Measurements from ENCODE around the gene KCNJ2. TPM values are rescaled to one million over a fixed set of nuclear protein-coding genes. Genes with fewer than 3 reads are reported as not detected.

The KCNJ2 gene
- total RNA-seq, 1 experiment from 2014 or later, result 0.15 TPM

DNA sequence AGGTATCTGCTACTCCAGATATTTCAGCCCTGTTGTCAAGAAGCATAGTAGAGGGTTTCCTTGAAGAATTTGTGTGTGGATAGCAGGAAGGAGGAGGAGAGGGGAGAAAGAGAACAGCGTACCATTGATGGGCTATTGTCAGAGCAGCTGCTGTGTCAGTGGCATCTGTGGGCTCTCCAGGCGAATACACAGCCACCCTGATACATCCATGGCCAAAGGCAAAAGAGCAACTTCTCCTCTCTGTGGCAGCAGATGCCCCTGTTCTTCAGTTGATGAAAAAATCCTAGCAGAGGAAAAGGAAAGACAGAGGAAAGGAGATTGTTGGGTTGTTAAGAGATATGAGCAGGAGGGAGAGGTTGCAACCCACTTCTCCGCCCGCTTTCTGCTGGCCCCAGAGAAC, 12.2 kb upstream of the KCNJ2 start:
- Histone ChIP-seq H3K23me2 (ENCODE audit: insufficient read length, low read depth, low read length, poor library complexity, severe bottlenecking) (no peaks in the 10 kb centered on the region), H3K27me3 (ENCODE audit: insufficient read depth, low read length) (no peaks in the 10 kb centered on the region), H2BK15ac (ENCODE audit: low read depth, low read length) (no peak overlapping the region), H4K20me1 (ENCODE audit: control insufficient read depth, insufficient read depth, insufficient read length) (no peaks in the 10 kb centered on the region), H2AK5ac (ENCODE audit: insufficient read length, low read length) (no peak overlapping the region), H3K56ac (ENCODE audit: insufficient read length, low read depth, low read length) (no peak overlapping the region), H2BK5ac (ENCODE audit: insufficient read length, low read length) (no peak overlapping the region), H2AFZ (ENCODE audit: low read length) (no peak overlapping the region), H4K5ac (ENCODE audit: insufficient read length, low read depth, low read length) (no peak overlapping the region), H3K4me1 (ENCODE audit: insufficient read depth, low read length) (no peaks in the 10 kb centered on the region), H3K23ac (ENCODE audit: insufficient read length, low read depth, low read length) (no peak overlapping the region), H3K9ac (ENCODE audit: extremely low read depth, insufficient read length, low read length) (no peak overlapping the region), H2BK120ac (ENCODE audit: low read depth, low read length, poor library complexity, severe bottlenecking) (no peak overlapping the region), H4K91ac (ENCODE audit: insufficient read length, low read depth, low read length) (no peak overlapping the region), H3K4me2 (ENCODE audit: insufficient read depth, insufficient read length, low read length) (no peak overlapping the region), H3T11ph (ENCODE audit: low read length) (no peak overlapping the region), H2BK20ac (ENCODE audit: low read depth, low read length, poor library complexity, severe bottlenecking) (no peak overlapping the region), H3K79me1 (ENCODE audit: insufficient read depth, low read depth, low read length, poor library complexity, severe bottlenecking) (no peaks in the 10 kb centered on the region), H3K14ac (ENCODE audit: insufficient read depth, low read length) (no peak overlapping the region), H3K79me2 (ENCODE audit: insufficient read depth, low read length) (no peaks in the 10 kb centered on the region), H3K18ac (ENCODE audit: insufficient read length, low read depth, low read length) (no peak overlapping the region), H2BK12ac (ENCODE audit: insufficient read length, low read depth, low read length) (no peak overlapping the region), H3K4ac (ENCODE audit: low read depth, low read length) (no peak overlapping the region), H3K27ac (ENCODE audit: insufficient read length, low read depth, low read length) (no peak overlapping the region), H3K9me3 (ENCODE audit: control insufficient read depth, low read depth, low read length) (no peaks in the 10 kb centered on the region), H4K8ac (replicated peaks; ENCODE audit: insufficient read length, low read depth, low read length) (no peak overlapping the region)
- Mint-ChIP-seq H3K4me3 (no peak overlapping the region), H3K36me3 (ENCODE audit: insufficient read depth in 1 of 3, low read depth in 3 of 3) (no peaks in the 10 kb centered on the region), H3K27ac (no peak overlapping the region), H3K27me3 (ENCODE audit: low read depth) (no peaks in the 10 kb centered on the region), H3K9me3 (no peaks in the 10 kb centered on the region), H3K4me1 (no peaks in the 10 kb centered on the region)
- DNase-seq, result no peak
- no CpG with 5 or more reads among the region's 4 CpGs for WGBS (ENCODE audit: extremely low coverage, insufficient read length, low lambda C conversion rate)
- TF ChIP-seq, protein P1, sequence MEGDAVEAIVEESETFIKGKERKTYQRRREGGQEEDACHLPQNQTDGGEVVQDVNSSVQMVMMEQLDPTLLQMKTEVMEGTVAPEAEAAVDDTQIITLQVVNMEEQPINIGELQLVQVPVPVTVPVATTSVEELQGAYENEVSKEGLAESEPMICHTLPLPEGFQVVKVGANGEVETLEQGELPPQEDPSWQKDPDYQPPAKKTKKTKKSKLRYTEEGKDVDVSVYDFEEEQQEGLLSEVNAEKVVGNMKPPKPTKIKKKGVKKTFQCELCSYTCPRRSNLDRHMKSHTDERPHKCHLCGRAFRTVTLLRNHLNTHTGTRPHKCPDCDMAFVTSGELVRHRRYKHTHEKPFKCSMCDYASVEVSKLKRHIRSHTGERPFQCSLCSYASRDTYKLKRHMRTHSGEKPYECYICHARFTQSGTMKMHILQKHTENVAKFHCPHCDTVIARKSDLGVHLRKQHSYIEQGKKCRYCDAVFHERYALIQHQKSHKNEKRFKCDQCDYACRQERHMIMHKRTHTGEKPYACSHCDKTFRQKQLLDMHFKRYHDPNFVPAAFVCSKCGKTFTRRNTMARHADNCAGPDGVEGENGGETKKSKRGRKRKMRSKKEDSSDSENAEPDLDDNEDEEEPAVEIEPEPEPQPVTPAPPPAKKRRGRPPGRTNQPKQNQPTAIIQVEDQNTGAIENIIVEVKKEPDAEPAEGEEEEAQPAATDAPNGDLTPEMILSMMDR (conservative IDR thresholded peaks at IDR 0.05), result no peak

Measured in H9 (cell line).